ENCODE measurements around the gene C8B. TPM values are rescaled to one million over a fixed set of nuclear protein-coding genes. Genes with fewer than 3 reads are reported as not detected.

The C8B gene
- total and polyA plus RNA-seq, 9 of the 15 experiments (the other 6 are each of a cell fraction or from before 2014, with no cell fraction given) = not detected

GRCh38 chr1:56970280-56970679 is 4.5 kb upstream of the C8B start (continued):
- TF ChIP-seq ZNF639 (CRISPR knock-in tag; conservative IDR thresholded peaks at IDR 0.05 in 1 of 2, IDR thresholded peaks at IDR 0.05 in 1 of 2) (no peak), ZNF507 (tag; conservative IDR thresholded peaks at IDR 0.05) (no peak)

GRCh38 chr1:56968878-56969495 is 3.2 kb upstream of the C8B start:
- ATAC-seq (no peak), DNase-seq (ENCODE audit: extremely low read depth in 1 of 4, low spot score in 3 of 4) (no peak), FAIRE-seq (no peak)
- H2AFZ ChIP-seq (ENCODE audit: low read depth, low read length) = no peak overlapping the region
- in situ Hi-C loops (cut with MboI) = loop anchor here (10.0 kb wide), 1 partner anchor 144 kb away; no protein-coding TSS in a partner anchor
- no peaks in the 10 kb centered on the region for H3K4me1 ChIP-seq (replicated peaks in 1 of 2; ENCODE audit: control insufficient read depth in 2 of 2, insufficient read depth in 2 of 2, low read length in 2 of 2)
- no peak overlapping the region for H3K27ac ChIP-seq (ENCODE audit: extremely low read depth, low read depth, low read length)
- H3K79me2 ChIP-seq (ENCODE audit: control insufficient read depth, insufficient read depth, low read length) = no peaks in the 10 kb centered on the region
- 0 out of 5 replicates have a peak, but pooled peaks cover 0 to 3% of the 10 kb centered on the region in 2 experiments for H3K27me3 ChIP-seq (ENCODE audit: control insufficient read depth in 2 of 2, insufficient read depth in 2 of 2, low read length in 2 of 2)
- H3K9me3 ChIP-seq (replicated peaks; ENCODE audit: control insufficient read depth, insufficient read depth, low read depth, low read length) = no peaks in the 10 kb centered on the region
- no peaks in the 10 kb centered on the region for H4K20me1 ChIP-seq (replicated peaks; ENCODE audit: control insufficient read depth, insufficient read depth, low read length)
- intact Hi-C loops (cut with micrococcal nuclease) = loop anchor here (1.0 kb wide), 1 partner anchor 137 kb away; no protein-coding TSS in a partner anchor
- H3K4me2 ChIP-seq (ENCODE audit: insufficient read depth, low read length) = no peak overlapping the region
- no peaks in the 10 kb centered on the region for H3K36me3 ChIP-seq (ENCODE audit: control insufficient read depth, insufficient read depth, low read length)
- 0% methylated on average over 2 of the region's 2 CpGs for WGBS (ENCODE audit: insufficient coverage, low coverage, missing lambda C conversion rate)
- no TSS peak for BruUV-seq (replicated peaks)
- H3K9ac ChIP-seq (ENCODE audit: insufficient read depth in 1 of 2, low read depth in 2 of 2, low read length in 2 of 2) = no peak overlapping the region
- POLR2A ChIA-PET = interaction anchor here (0.6 to 1.0 kb wide), 3 partner anchors 11 to 137 kb away, joined by 3 read pairs; no protein-coding TSS in a partner anchor
- CTCF ChIA-PET (ENCODE audit: low intra/inter-chr PET ratio) = interaction anchor here (2.2 kb wide), 1 partner anchor 138 kb away, joined by 26 read pairs; no protein-coding TSS in a partner anchor
- no peak overlapping the region for H3K4me3 ChIP-seq
- no peaks in the 10 kb centered on the region for H3K9me1 ChIP-seq (ENCODE audit: control insufficient read depth, insufficient read depth, low read length)
- TF ChIP-seq TBP (optimal IDR thresholded peaks at IDR 0.05; ENCODE audit: low read depth, low read length) (no peak), NFIC (IDR thresholded peaks at IDR 0.05) (no peak), MAFK (IDR thresholded peaks at IDR 0.05; ENCODE audit: low read length) (no peak), CHD1 (IDR thresholded peaks at IDR 0.05; ENCODE audit: low read length) (no peak), TRIM25 (IDR thresholded peaks at IDR 0.05; ENCODE audit: borderline replicate concordance) (no peak), ZBTB26 (CRISPR knock-in tag; IDR thresholded peaks at IDR 0.05) (no peak), CUX1 (CRISPR knock-in tag; IDR thresholded peaks at IDR 0.05) (no peak), LCOR (CRISPR knock-in tag; IDR thresholded peaks at IDR 0.05) (no peak)
